H1 (cell line): Measurements from ENCODE around the gene CYREN. TPM values are rescaled to one million over a fixed set of nuclear protein-coding genes. Genes with fewer than 3 reads are reported as not detected.

Source experiments
- BCL11A ChIP-seq, 2 experiments: IDR thresholded peaks; one replicate each; pipeline ENCODE4 v1.6.1; 2011; ENCODE audit warnings: low read depth in 2 of 2, low read length in 2 of 2, mild to moderate bottlenecking in 2 of 2
- POU5F1 ChIP-seq: IDR thresholded peaks from 2 replicates; pipeline ENCODE4 v1.6.1; 2011; ENCODE audit warnings: low read depth, mild to moderate bottlenecking, low read length, moderate library complexity
- polyA plus RNA-seq, 7 experiments: library from polyadenylated mRNA; depleted of rRNA in 3 of 7; stranded (reverse) in 5 of 7; unstranded in 2 of 7; fragments of >200 nt in 5 of 7; fragments of 200-250 nt in 2 of 7; gene quantifications; 1 replicate in 5 of 7; 2 replicates in 1 of 7; 4 replicates in 1 of 7; pipeline versions ENCODE4 v1.2.1 to v1.2.3, GENCODE V29; 2011 to 2013; ENCODE audit warnings: missing spikeins in 2 of 7, mixed read lengths in 2 of 7
- total RNA-seq: library from RNA; stranded (reverse); fragmentation: NEBNext Ultra II Directional; extraction: Animal tissue kit (Norgen Biotek cat#: 25700); gene quantifications from 2 replicates; pipeline ENCODE4 v1.2.1, GENCODE V29; 2021

The CYREN gene
- total and polyA plus RNA-seq, 2 of the 8 experiments (the other 6 are each of a cell fraction or from before 2014, with no cell fraction given), result 25.1 to 46.2 TPM

DNA sequence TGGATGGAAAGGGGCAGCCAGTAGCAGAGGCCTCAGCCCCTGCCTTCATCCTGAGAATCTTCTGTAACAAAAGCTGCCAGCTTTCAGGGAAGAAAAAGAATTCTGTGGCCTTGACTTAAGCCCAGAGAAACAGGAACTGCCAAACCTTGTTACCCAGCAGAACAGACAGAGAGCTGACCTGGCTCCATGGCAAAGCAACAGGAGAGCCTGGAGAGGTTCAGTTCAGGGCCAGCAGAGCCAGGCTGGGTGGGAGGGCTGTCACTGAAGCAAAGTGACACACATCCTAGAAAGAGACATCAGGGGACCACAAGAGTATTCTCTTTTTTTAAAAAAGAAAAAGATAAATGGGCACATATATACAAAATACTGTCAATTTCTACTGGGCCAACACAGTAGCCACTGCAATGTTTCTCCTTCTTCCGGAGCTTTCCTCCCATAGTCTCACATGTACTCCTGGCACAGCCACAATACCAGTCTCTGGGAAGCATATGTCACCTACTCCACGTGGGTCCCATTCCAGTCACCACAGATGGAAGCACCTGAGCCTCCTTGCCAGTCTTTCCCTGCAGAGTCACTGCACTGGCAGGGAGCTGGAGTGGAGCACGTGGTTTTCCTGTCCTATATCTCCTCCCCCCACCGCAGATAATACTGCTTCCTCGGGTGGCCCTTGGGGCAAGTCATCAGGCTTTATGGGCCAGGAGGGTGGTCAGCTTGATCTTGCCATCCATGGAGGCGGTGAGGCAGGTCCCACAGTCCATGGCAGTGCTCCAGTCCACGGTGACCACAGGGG lies 15.2 kb upstream of the CYREN start (continued):
- TF ChIP-seq BCL11A (IDR thresholded peaks at IDR 0.05; ENCODE audit: low read depth in 2 of 2, low read length in 2 of 2) (no peak), POU5F1 (no peak)
- TF ChIP-seq, all 59 proteins: peak for 0
